Esophagus squamous epithelium (tissue), 4 donors: ENCODE data around the gene RAPGEF1.

Experiments
- CTCF ChIP-seq, 6 experiments: fragments of 450-650 bp in 4 of 6; fragments of 200-600 bp in 2 of 6; sonication (generic) in 2 of 6; IDR thresholded peaks; one replicate each; pipeline ENCODE4 v1.5.1; 2016 to 2019; ENCODE audit warnings: antibody characterized with exemption in 6 of 6, mild to moderate bottlenecking in 4 of 6, moderate library complexity in 4 of 6
- POLR2A ChIP-seq, 4 donors: fragments of 450-650 bp; IDR thresholded peaks; one replicate each; pipeline ENCODE4 v1.6.1; 2017; ENCODE audit warnings: antibody characterized with exemption in 4 of 4, mild to moderate bottlenecking in 4 of 4, moderate library complexity in 3 of 4

- TF ChIP-seq CTCF (IDR thresholded peaks at IDR 0.05) (no peak), POLR2A (IDR thresholded peaks at IDR 0.05) (no peak)
Measured at GRCh38 chr9:131666029-131666428, 73.8 kb downstream of the RAPGEF1 start.
